ENCODE results near the gene SNTN. TPM values are rescaled to one million over a fixed set of nuclear protein-coding genes. Genes with fewer than 3 reads are reported as not detected.

The SNTN gene
- total RNA-seq (2022; extraction: Qiagen RNA extraction), result not detected in 5 replicates

GRCh38 chr3:63652066-63652725 lies at the start of gene SNTN:
TSS of gene SNTN (plus strand) at chr3:63652675. CDS start at chr3:63652688, 13 bp downstream.

Other genes with a start within 250 kb of the SNTN start
- not detected in 5 replicates for gene C3orf49, start 166.6 kb downstream of the SNTN start, total RNA-seq (2022; extraction: Qiagen RNA extraction)
- 58.2 to 74.4 TPM (median 59.3 TPM) in 5 replicates for gene THOC7, start 211.1 kb downstream of the SNTN start, total RNA-seq (2022; extraction: Qiagen RNA extraction)
- 4.2 to 7.9 TPM (median 6.2 TPM) in 5 replicates for gene ATXN7, start 211.2 kb downstream of the SNTN start, total RNA-seq (2022; extraction: Qiagen RNA extraction)